NT2/D1 (cell line): ENCODE measurements around the gene ZNF414.

Experiments used
- DNase-seq: peaks from one replicate; pipeline ENCODE4 v3.0.0-alpha.2; 2011; ENCODE audit warnings: low read depth, low spot score
- H3K27me3 ChIP-seq: 2 replicates; pipeline ENCODE4 v1.6.0; 2011; ENCODE audit warnings: mild to moderate bottlenecking; ENCODE audit not compliant: insufficient read length, insufficient read depth
- H3K36me3 ChIP-seq: 2 replicates; pipeline ENCODE4 v1.6.1; 2011; ENCODE audit warnings: mild to moderate bottlenecking, low read length, mixed read lengths; ENCODE audit not compliant: insufficient read depth, insufficient read length
- H3K4me1 ChIP-seq: 2 replicates; pipeline ENCODE4 v1.5.1; 2011; ENCODE audit not compliant: insufficient read depth, insufficient read length
- H3K4me3 ChIP-seq: 2 replicates; pipeline ENCODE4 v1.5.1; 2011; ENCODE audit warnings: low read depth; ENCODE audit not compliant: insufficient read length
- H3K9ac ChIP-seq: 2 replicates; pipeline ENCODE4 v1.6.0; 2011; ENCODE audit warnings: low read depth; ENCODE audit not compliant: insufficient read length
- H3K9me3 ChIP-seq: 2 replicates; pipeline ENCODE4 v1.5.1; 2011; ENCODE audit warnings: mild to moderate bottlenecking, low read length; ENCODE audit not compliant: insufficient read depth
- SUZ12 ChIP-seq: IDR thresholded peaks from 2 replicates; pipeline ENCODE4 v1.6.1; 2011; ENCODE audit not compliant: insufficient read length, insufficient read depth; ENCODE audit errors: extremely low read depth
- YY1 ChIP-seq: IDR thresholded peaks from 2 replicates; pipeline ENCODE4 v1.6.1; 2011; ENCODE audit not compliant: insufficient read length, insufficient read depth
- ZNF274 ChIP-seq: IDR thresholded peaks from 2 replicates; pipeline ENCODE4 v1.6.1; 2011; ENCODE audit warnings: mild to moderate bottlenecking, low read depth, low read length

The ZNF414 gene

GRCh38 chr19:8460516-8461298 is 53.3 kb downstream of the ZNF414 start:
- Histone ChIP-seq H3K9me3 (no peaks in the 10 kb centered on the region), H3K36me3 (peaks cover 87% of the 10 kb centered on the region), H3K4me1 (no peaks in the 10 kb centered on the region), H3K9ac (no peak overlapping the region), H3K27me3 (no peaks in the 10 kb centered on the region), H3K4me3 (no peak overlapping the region)
- TF ChIP-seq YY1 (no peak), SUZ12 (no peak), ZNF274 (no peak)
- DNase-seq, result no peak
